ENCODE data around the gene HMMR.

HMMR gene

DNA sequence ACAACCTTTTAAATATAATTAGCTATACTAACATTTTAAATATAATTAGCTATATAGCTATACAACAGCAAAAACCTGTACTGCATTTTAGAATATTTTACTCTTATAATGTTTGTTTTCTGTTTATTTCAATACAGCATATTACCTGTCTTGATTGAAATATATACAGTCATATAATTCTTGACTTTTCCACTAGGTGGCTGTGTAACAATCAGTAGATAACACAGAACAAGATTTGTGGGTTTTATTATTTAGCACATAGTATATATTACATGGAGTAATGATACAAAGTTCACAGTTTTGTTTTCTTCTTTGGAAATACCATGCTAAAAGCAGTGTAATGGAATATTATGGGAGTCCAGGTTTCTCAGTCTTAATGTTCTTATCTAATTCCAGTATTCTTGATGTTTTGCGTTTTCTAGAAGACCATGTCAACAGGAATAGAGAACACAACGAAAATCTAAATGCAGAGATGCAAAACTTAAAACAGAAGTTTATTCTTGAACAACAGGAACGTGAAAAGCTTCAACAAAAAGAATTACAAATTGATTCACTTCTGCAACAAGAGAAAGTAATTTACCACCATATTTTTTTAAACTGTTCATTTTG is 13.3 kb downstream of the HMMR start:
- peak; percentile 28 for DNase-seq (ENCODE audit: low read depth)
- H3K4me3 ChIP-seq (ENCODE audit: low read length) = no peak overlapping the region
- TF ChIP-seq, protein P1, sequence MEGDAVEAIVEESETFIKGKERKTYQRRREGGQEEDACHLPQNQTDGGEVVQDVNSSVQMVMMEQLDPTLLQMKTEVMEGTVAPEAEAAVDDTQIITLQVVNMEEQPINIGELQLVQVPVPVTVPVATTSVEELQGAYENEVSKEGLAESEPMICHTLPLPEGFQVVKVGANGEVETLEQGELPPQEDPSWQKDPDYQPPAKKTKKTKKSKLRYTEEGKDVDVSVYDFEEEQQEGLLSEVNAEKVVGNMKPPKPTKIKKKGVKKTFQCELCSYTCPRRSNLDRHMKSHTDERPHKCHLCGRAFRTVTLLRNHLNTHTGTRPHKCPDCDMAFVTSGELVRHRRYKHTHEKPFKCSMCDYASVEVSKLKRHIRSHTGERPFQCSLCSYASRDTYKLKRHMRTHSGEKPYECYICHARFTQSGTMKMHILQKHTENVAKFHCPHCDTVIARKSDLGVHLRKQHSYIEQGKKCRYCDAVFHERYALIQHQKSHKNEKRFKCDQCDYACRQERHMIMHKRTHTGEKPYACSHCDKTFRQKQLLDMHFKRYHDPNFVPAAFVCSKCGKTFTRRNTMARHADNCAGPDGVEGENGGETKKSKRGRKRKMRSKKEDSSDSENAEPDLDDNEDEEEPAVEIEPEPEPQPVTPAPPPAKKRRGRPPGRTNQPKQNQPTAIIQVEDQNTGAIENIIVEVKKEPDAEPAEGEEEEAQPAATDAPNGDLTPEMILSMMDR (IDR thresholded peaks at IDR 0.05; ENCODE audit: insufficient read depth, low read depth, low read length, missing control alignments) = no peak

GRCh38 chr5:163475411-163475810 is 15.0 kb downstream of the HMMR start:
- no peak for DNase-seq (ENCODE audit: low read depth)
- TF ChIP-seq, protein P1 (IDR thresholded peaks at IDR 0.05; ENCODE audit: insufficient read depth, low read depth, low read length, missing control alignments) = no peak

GRCh38 chr5:163478126-163478981 is 17.9 kb downstream of the HMMR start:
- no peak overlapping the region for H3K4me3 ChIP-seq (ENCODE audit: low read length)
- peak; percentile 52 for DNase-seq (ENCODE audit: low read depth)
- TF ChIP-seq, protein P1 (IDR thresholded peaks at IDR 0.05; ENCODE audit: insufficient read depth, low read depth, low read length, missing control alignments) = no peak

More at GRCh38 chr5:163475411-163475810, 15.0 kb downstream of the HMMR start:
- H3K4me3 ChIP-seq (ENCODE audit: low read length) = no peak overlapping the region

DNA sequence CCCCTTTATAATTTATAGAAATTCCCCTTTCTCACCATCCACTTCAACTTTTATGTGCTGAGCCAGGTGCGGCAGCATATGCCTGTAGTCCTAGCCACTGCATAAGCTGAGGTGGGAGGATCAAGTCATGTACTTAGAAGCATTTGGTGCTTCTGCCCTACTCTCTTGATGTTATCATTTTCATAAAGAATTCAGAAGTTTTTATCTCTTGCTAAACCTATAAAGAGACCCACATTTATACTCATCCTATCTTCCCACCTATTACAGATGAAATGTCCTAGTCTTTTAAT is 18.5 kb downstream of the HMMR start:
- no peak for DNase-seq (ENCODE audit: low read depth)
- TF ChIP-seq, protein P1 (IDR thresholded peaks at IDR 0.05; ENCODE audit: insufficient read depth, low read depth, low read length, missing control alignments) = no peak
- H3K4me3 ChIP-seq (ENCODE audit: low read length) = no peak overlapping the region

- peak; percentile 63 for DNase-seq (ENCODE audit: low read depth)
- TF ChIP-seq, protein P1 (IDR thresholded peaks at IDR 0.05; ENCODE audit: insufficient read depth, low read depth, low read length, missing control alignments) = peak; percentile 24
Measured at GRCh38 chr5:163489055-163489744, 28.8 kb downstream of the HMMR start.

GRCh38 chr5:163489745-163490075 is 29.3 kb downstream of the HMMR start:
- TF ChIP-seq, protein P1 (IDR thresholded peaks at IDR 0.05; ENCODE audit: insufficient read depth, low read depth, low read length, missing control alignments) = no peak
- DNase-seq (ENCODE audit: low read depth) = no peak
- H3K4me3 ChIP-seq (ENCODE audit: low read length) = no peak overlapping the region

More at GRCh38 chr5:163489055-163489744, 28.8 kb downstream of the HMMR start:
- no peak overlapping the region for H3K4me3 ChIP-seq (ENCODE audit: low read length)
